ENCODE data around the gene IFI44. TPM values are rescaled to one million over a fixed set of nuclear protein-coding genes. Genes with fewer than 3 reads are reported as not detected.

The IFI44 gene
- polyA plus RNA-seq, 1 of the 3 experiments (the other 2 are of a cell fraction), result 6.5 TPM

DNA sequence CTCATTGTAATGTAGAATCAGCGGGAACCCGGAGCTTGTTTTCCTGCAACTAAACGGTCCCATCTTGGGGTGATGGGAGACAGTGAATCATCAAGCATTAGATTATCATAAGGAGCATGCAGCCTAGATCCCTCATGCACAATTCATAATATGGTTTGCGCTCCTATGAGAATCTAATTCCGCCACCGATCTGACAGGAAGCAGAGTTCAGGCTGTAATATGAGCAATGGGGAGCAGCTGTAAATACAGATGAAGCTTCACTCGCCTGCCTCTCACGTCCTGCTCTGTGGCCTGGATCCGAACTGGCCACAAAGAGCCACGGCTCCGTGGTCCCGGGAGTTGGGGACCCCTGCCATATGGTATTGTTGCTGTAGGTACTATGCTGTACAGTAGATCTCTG lies 1.6 kb downstream of the IFI44 start:
- Histone ChIP-seq H3K36me3 (replicated peaks in 1 of 2; ENCODE audit: control insufficient read depth in 1 of 2, insufficient read depth in 2 of 2, low read length in 1 of 2) (peaks cover 11 to 13% of the 10 kb centered on the region in 2 experiments), H3K4me2 (peak overlapping the region; percentile 62; the same call in 1 of the 2 replicates), H3K4me1 (ENCODE audit: control insufficient read depth in 1 of 2, insufficient read depth in 2 of 2, low read depth in 1 of 2, low read length in 1 of 2) (peaks cover 0 to 8% of the 10 kb centered on the region in 2 experiments; a peak in 2 of 4 replicates), H3K27me3 (ENCODE audit: insufficient read depth) (no peaks in the 10 kb centered on the region), H3K27ac (ENCODE audit: low read depth in 2 of 2, low read length in 1 of 2) (no peak overlapping the region), H3K4me3 (ENCODE audit: low read depth in 2 of 2, low read length in 1 of 2) (no peak overlapping the region), H3F3A (replicated peaks; ENCODE audit: insufficient read depth) (no peaks in the 10 kb centered on the region), H3K9ac (no peak overlapping the region), H4K20me1 (ENCODE audit: insufficient read depth) (no peaks in the 10 kb centered on the region), H3K9me2 (no peaks in the 10 kb centered on the region), H3K9me3 (no peaks in the 10 kb centered on the region), H2AFZ (ENCODE audit: low read depth) (no peak overlapping the region), H3K79me2 (ENCODE audit: insufficient read depth) (no peaks in the 10 kb centered on the region)
- CTCF ChIA-PET, result no interaction called here
- DNase-seq, result no peak
- POLR2A ChIA-PET, result no interaction called here
- 95% methylated on average over 12 of the region's 12 CpGs for WGBS (ENCODE audit: low lambda C conversion rate)
- TF ChIP-seq, protein P1, sequence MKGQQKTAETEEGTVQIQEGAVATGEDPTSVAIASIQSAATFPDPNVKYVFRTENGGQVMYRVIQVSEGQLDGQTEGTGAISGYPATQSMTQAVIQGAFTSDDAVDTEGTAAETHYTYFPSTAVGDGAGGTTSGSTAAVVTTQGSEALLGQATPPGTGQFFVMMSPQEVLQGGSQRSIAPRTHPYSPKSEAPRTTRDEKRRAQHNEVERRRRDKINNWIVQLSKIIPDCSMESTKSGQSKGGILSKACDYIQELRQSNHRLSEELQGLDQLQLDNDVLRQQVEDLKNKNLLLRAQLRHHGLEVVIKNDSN (IDR thresholded peaks at IDR 0.05; ENCODE audit: borderline replicate concordance, low read depth), result no peak
- no peak for TF ChIP-seq ELF1 (IDR thresholded peaks at IDR 0.05)

DNA sequence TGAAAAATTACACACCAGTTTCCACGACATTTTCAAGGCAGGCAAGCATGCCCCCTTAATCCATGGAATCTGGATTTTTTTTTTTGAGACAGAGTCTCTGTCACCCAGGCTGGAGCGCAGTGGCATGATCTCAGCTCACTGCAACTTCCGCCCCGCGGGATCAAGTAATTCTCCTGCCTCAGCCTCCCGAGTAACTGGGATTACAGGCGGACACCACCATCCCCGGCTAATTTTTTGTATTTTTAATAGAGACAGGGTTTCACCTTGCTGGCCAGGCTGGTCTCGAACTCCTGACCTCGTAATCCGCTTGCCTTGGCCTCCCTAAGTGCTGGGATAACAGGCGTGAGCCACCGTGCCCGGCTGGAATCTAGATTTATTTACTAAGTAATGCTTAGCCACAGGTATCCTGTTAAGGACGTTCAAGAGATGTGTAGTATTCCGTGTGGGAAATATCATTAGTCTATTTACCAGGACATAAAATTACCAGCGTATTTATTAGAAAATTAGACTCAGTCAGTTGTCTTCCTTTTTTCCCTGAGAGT lies 2.5 kb downstream of the IFI44 start:
- Histone ChIP-seq H3K27me3 (ENCODE audit: insufficient read depth) (no peaks in the 10 kb centered on the region), H3K9me3 (no peaks in the 10 kb centered on the region), H3K79me2 (ENCODE audit: insufficient read depth) (no peaks in the 10 kb centered on the region), H3K9ac (no peak overlapping the region), H3K4me1 (ENCODE audit: control insufficient read depth in 1 of 2, insufficient read depth in 2 of 2, low read depth in 1 of 2, low read length in 1 of 2) (peaks cover 0 to 8% of the 10 kb centered on the region in 2 experiments; a peak in 2 of 4 replicates), H3K36me3 (replicated peaks in 1 of 2; ENCODE audit: control insufficient read depth in 1 of 2, insufficient read depth in 2 of 2, low read length in 1 of 2) (peaks cover 15 to 17% of the 10 kb centered on the region in 2 experiments), H3K27ac (ENCODE audit: low read depth in 2 of 2, low read length in 1 of 2) (no peak overlapping the region), H3F3A (replicated peaks; ENCODE audit: insufficient read depth) (no peaks in the 10 kb centered on the region), H4K20me1 (ENCODE audit: insufficient read depth) (no peaks in the 10 kb centered on the region), H3K4me3 (ENCODE audit: low read depth in 2 of 2, low read length in 1 of 2) (no peak overlapping the region), H3K9me2 (no peaks in the 10 kb centered on the region), H2AFZ (ENCODE audit: low read depth) (no peak overlapping the region), H3K4me2 (no peak overlapping the region)
- no peak for TF ChIP-seq ELF1 (IDR thresholded peaks at IDR 0.05)
- TF ChIP-seq EP300 (IDR thresholded peaks at IDR 0.05; ENCODE audit: borderline replicate concordance in 1 of 2, low read depth in 1 of 2, low read length in 1 of 2), result no peak
- TF ChIP-seq, protein P2, sequence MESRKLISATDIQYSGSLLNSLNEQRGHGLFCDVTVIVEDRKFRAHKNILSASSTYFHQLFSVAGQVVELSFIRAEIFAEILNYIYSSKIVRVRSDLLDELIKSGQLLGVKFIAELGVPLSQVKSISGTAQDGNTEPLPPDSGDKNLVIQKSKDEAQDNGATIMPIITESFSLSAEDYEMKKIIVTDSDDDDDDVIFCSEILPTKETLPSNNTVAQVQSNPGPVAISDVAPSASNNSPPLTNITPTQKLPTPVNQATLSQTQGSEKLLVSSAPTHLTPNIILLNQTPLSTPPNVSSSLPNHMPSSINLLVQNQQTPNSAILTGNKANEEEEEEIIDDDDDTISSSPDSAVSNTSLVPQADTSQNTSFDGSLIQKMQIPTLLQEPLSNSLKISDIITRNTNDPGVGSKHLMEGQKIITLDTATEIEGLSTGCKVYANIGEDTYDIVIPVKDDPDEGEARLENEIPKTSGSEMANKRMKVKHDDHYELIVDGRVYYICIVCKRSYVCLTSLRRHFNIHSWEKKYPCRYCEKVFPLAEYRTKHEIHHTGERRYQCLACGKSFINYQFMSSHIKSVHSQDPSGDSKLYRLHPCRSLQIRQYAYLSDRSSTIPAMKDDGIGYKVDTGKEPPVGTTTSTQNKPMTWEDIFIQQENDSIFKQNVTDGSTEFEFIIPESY (IDR thresholded peaks at IDR 0.05; ENCODE audit: borderline replicate concordance, low read depth), result no peak
- no peak for TF ChIP-seq FOSL2 (IDR thresholded peaks at IDR 0.05; ENCODE audit: borderline replicate concordance, low read depth)
- TF ChIP-seq, protein P3, sequence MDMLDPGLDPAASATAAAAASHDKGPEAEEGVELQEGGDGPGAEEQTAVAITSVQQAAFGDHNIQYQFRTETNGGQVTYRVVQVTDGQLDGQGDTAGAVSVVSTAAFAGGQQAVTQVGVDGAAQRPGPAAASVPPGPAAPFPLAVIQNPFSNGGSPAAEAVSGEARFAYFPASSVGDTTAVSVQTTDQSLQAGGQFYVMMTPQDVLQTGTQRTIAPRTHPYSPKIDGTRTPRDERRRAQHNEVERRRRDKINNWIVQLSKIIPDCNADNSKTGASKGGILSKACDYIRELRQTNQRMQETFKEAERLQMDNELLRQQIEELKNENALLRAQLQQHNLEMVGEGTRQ (IDR thresholded peaks at IDR 0.05; ENCODE audit: borderline replicate concordance, low read depth, low read length), result no peak
- TF ChIP-seq, protein P4, sequence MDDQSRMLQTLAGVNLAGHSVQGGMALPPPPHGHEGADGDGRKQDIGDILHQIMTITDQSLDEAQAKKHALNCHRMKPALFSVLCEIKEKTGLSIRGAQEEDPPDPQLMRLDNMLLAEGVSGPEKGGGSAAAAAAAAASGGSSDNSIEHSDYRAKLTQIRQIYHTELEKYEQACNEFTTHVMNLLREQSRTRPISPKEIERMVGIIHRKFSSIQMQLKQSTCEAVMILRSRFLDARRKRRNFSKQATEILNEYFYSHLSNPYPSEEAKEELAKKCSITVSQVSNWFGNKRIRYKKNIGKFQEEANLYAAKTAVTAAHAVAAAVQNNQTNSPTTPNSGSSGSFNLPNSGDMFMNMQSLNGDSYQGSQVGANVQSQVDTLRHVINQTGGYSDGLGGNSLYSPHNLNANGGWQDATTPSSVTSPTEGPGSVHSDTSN (IDR thresholded peaks at IDR 0.05), result no peak
- WGBS (ENCODE audit: low lambda C conversion rate), result 92% methylated on average over 17 of the region's 17 CpGs
- ChIA-PET CTCF (no interaction called here), POLR2A (no interaction called here)
- no peak for DNase-seq
